GM12874 (cell line): ENCODE results near the gene HSPG2.

Experiments
- CTCF ChIP-seq: IDR thresholded peaks from 2 replicates; pipeline ENCODE4 v1.5.1; 2011; ENCODE audit warnings: low read depth, mild to moderate bottlenecking, control low read depth, low read length, moderate library complexity; ENCODE audit not compliant: insufficient read depth

Gene HSPG2

GRCh38 chr1:21937372-21938121 lies 437 bp upstream of the HSPG2 start:
- no peak for TF ChIP-seq CTCF

DNA sequence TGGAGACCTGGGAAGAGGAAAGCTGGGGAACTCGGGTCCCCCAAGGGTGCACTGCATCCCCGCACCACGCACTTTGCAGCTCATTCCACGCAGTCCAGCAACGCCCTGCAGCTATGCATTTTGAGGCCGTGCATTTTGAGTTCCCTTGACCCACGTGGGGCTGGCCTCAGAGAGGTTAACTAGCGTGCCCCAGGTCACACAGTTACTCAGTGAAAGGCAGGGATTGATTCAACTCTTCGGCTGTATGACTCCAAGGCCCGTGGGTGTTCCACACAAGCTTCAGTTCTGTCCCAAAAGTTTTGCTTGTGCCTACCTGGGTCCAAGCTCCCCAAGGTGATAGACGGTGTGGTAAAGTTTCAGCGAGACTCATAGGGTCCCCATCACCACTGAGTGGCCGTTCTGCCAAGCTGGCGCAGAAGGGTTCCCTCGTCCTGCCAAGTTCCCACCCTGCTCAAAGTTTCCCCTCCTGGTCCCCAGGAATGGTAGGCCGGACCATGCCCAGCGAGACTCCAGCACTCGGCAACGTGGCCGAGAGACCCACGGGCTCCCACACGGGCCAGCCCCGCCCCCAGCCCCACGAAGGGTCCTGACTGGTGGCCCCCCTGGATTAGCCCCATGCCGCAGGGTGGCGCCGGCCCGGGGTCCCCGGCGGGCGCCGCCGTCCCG lies 611 bp downstream of the HSPG2 start:
- TF ChIP-seq CTCF = no peak

DNA sequence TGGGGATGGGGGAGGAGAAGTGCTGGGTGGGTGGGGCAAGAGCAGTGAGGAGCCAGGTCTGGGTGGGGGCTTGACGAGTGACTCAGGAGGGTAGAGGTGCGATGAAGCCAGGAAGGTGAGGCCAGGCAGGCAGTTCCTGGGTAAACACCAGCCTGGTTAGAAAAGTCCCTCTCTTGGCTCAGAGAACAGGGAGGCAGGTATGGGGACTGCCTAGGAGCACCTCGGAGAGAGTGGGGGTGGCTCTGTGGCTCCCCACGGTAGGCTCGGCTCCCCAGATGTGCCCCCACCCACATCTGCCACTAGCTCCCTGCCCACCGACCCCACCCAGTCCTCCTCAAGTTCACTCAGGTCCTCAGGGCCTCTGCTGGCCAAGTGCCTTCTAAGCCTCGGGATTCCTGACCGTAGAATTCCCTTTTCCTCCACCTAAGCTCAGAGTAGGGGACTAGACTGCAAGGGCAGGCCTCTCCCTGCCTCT lies 1.2 kb downstream of the HSPG2 start:
- no peak for TF ChIP-seq CTCF

- no peak for TF ChIP-seq CTCF
Observed at GRCh38 chr1:21935393-21935804, 1.7 kb downstream of the HSPG2 start.

DNA sequence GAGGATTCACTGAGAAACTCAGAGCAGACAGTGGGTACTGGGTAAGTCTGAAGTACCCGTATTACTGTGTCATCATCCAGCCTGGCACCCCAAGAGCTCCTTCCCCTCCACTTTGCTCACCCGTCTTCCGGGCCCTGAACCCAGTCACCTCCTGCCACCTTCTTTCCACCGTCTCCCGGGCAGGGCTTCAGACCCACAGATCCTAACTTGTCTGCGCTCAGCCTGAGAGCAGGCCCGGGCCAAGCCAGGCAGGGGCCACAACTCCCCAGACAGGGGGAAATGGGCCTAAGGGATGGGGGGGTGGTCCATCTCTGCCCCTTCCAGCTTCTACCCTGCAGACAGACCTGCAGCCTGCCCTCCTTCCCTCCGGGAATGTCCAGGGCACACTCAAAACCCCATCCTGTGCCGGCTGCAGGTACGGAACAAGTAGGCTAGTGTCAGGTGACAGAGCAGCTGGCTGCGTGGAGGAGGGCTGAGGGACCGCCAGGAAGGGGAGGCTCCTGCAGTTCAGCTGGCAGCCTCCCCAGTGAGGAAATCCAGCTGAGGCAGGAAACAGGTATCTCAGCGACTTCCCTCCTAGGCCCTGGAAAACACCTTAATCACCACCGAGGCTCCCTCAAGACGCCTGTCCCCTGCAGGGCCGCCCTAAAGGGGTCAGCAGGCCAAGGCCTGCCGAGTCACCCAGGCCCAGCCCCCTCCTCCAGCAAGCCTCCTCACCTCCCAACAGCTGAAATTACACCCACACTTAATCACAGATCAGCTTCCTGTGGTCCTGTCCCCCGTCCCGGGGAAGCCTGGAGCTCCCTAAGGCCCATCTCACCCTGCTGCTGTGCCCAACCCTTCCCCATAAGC lies 3.5 kb downstream of the HSPG2 start:
- no peak for TF ChIP-seq CTCF

DNA sequence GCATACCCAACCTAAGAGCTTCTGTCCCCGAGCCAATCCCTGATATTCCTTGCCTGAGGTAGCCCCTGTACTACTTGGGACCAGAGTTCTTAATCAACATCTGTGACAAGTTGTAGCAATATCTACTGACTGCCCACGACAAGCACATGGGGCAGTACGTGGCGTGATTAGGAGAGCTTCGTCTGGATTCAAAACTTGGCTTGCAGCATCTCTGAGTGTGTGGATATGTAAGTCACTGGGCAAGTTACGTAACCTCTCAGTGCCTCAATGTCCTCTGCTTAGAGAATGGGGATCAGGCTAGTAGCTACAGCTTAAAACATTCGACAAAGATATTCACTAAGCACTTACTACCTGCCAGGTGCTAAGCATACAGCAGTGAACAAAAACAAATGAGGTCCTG lies 5.0 kb downstream of the HSPG2 start:
- no peak for TF ChIP-seq CTCF
